IMR-90 (cell line): ENCODE results near the gene BMP15. TPM values are rescaled to one million over a fixed set of nuclear protein-coding genes. Genes with fewer than 3 reads are reported as not detected.

Experiments
- ATAC-seq: fragments of 200-7000 bp; cut with Tn5 transposase; 2 replicates; pipeline ENCODE4 v1.9.1; 2020; ENCODE audit warnings: low read depth, mild to moderate bottlenecking, moderate library complexity
- BruUV-seq: library from RNA; stranded (reverse); fragments of 400-500 nt; replicated peaks from 2 replicates; lab custom pipeline; 2021; lab: Mats Ljungman, UMichigan
- CTCF ChIA-PET: fragments of 300-600 bp; formaldehyde crosslinking; extraction: SDS; loops from one replicate; lab custom pipeline; 2021; ENCODE audit warnings: antibody characterized with exemption; lab: Yijun Ruan, JAX
- POLR2A ChIA-PET: fragments of 300-600 bp; sonication (Branson Sonifier 250); formaldehyde crosslinking; loops from one replicate; lab custom pipeline; 2022; ENCODE audit warnings: antibody characterized with exemption; ENCODE audit not compliant: unreplicated experiment; lab: Charles Lee
- DNase-seq: peaks from one replicate; pipeline ENCODE4 v3.0.0; 2013
- H2AFZ ChIP-seq: replicated peaks from 2 replicates; pipeline ENCODE3; 2013; ENCODE audit warnings: low read length, mild to moderate bottlenecking; ENCODE audit not compliant: poor library complexity
- H2AK5ac ChIP-seq: 2 replicates; pipeline ENCODE4 v1.6.1; 2013; ENCODE audit warnings: low read depth, low read length, inconsistent platforms
- H2AK9ac ChIP-seq: replicated peaks from 2 replicates; pipeline ENCODE3; 2013; ENCODE audit warnings: mild to moderate bottlenecking, low read depth, low read length, moderate library complexity; ENCODE audit not compliant: poor library complexity
- H2BK120ac ChIP-seq: 2 replicates; pipeline ENCODE4 v1.6.1; 2013; ENCODE audit warnings: low read depth, low read length, inconsistent platforms
- H2BK15ac ChIP-seq: 3 replicates; pipeline ENCODE4 v1.6.1; 2013; ENCODE audit warnings: low read depth, low read length, inconsistent platforms
- H2BK20ac ChIP-seq: 2 replicates; pipeline ENCODE4 v1.6.1; 2013; ENCODE audit warnings: low read depth, mild to moderate bottlenecking, inconsistent platforms, low read length, moderate library complexity
- H2BK5ac ChIP-seq: 2 replicates; pipeline ENCODE4 v1.6.1; 2013; ENCODE audit warnings: mild to moderate bottlenecking, low read depth, low read length, inconsistent platforms; ENCODE audit not compliant: poor library complexity, severe bottlenecking
- H3K14ac ChIP-seq: replicated peaks from 2 replicates; pipeline ENCODE4 v1.6.1; 2013; ENCODE audit warnings: low read depth, low read length, inconsistent platforms
- H3K18ac ChIP-seq: 2 replicates; pipeline ENCODE4 v1.6.1; 2013; ENCODE audit warnings: low read depth, low read length, control low read depth
- H3K23ac ChIP-seq: 2 replicates; pipeline ENCODE4 v1.6.1; 2013; ENCODE audit warnings: low read depth, low read length, inconsistent platforms
- H3K27ac ChIP-seq: 2 replicates; pipeline ENCODE4 v1.5.1; 2013; ENCODE audit warnings: mild to moderate bottlenecking, control low read depth, low read length; ENCODE audit not compliant: insufficient read depth
- H3K27me3 ChIP-seq: 2 replicates; pipeline ENCODE4 v1.6.1; 2013; ENCODE audit warnings: low read length; ENCODE audit not compliant: control insufficient read depth, insufficient read depth
- H3K36me3 ChIP-seq: 2 replicates; pipeline ENCODE4 v1.6.1; 2013; ENCODE audit warnings: low read length, mixed read lengths; ENCODE audit not compliant: control insufficient read depth, insufficient read depth
- H3K4ac ChIP-seq: 2 replicates; pipeline ENCODE4 v1.6.1; 2013; ENCODE audit warnings: low read depth, low read length, inconsistent platforms
- H3K4me1 ChIP-seq: 2 replicates; pipeline ENCODE4 v1.6.1; 2013; ENCODE audit warnings: low read length, mixed read lengths; ENCODE audit not compliant: control insufficient read depth, insufficient read depth
- H3K4me2 ChIP-seq: 2 replicates; pipeline ENCODE4 v1.6.1; 2013; ENCODE audit warnings: low read depth, mild to moderate bottlenecking, control low read depth, low read length, moderate library complexity
- H3K4me3 ChIP-seq: 2 replicates; pipeline ENCODE4 v1.5.1; 2013; ENCODE audit warnings: low read depth, mild to moderate bottlenecking, control low read depth, low read length, moderate library complexity; ENCODE audit not compliant: insufficient read depth
- H3K56ac ChIP-seq: 2 replicates; pipeline ENCODE4 v1.6.1; 2013; ENCODE audit warnings: low read length, inconsistent platforms; ENCODE audit not compliant: insufficient read depth; ENCODE audit errors: extremely low read depth
- H3K79me1 ChIP-seq, 2 experiments: 2 replicates each; pipeline ENCODE4 v1.6.1; 2013; ENCODE audit warnings: low read length in 2 of 2, inconsistent platforms in 1 of 2, low read depth in 1 of 2
- H3K9ac ChIP-seq: 2 replicates; pipeline ENCODE4 v1.6.1; 2013; ENCODE audit warnings: low read depth, low read length, control low read depth
- H3K9me1 ChIP-seq: 2 replicates; pipeline ENCODE4 v1.6.1; 2013; ENCODE audit warnings: low read length, inconsistent platforms; ENCODE audit not compliant: insufficient read depth
- H3K9me3 ChIP-seq: 2 replicates; pipeline ENCODE4 v1.6.1; 2013; ENCODE audit warnings: low read length; ENCODE audit not compliant: control insufficient read depth, insufficient read depth
- H4K20me1 ChIP-seq: 2 replicates; pipeline ENCODE4 v1.6.1; 2013; ENCODE audit warnings: low read length, inconsistent platforms; ENCODE audit not compliant: insufficient read depth
- H4K5ac ChIP-seq: 2 replicates; pipeline ENCODE4 v1.6.1; 2013; ENCODE audit warnings: mild to moderate bottlenecking, low read depth, low read length, control low read depth
- H4K8ac ChIP-seq, 2 experiments: 2 replicates each; pipeline ENCODE4 v1.6.1; 2013; ENCODE audit warnings: low read depth in 2 of 2, low read length in 2 of 2, control low read depth in 1 of 2, inconsistent platforms in 1 of 2
- H4K91ac ChIP-seq: 2 replicates; pipeline ENCODE4 v1.6.1; 2013; ENCODE audit warnings: low read depth, low read length, inconsistent platforms; ENCODE audit not compliant: insufficient read depth
- BHLHE40 ChIP-seq: fragments of 150-350 bp; IDR thresholded peaks from 2 replicates; pipeline ENCODE4 v1.6.1; 2016; ENCODE audit warnings: mild to moderate bottlenecking, low read depth, low read length
- FOS ChIP-seq: fragments of 150-350 bp; IDR thresholded peaks from 2 replicates; pipeline ENCODE4 v1.6.1; 2016; ENCODE audit warnings: low read depth, low read length
- POLR2A ChIP-seq: IDR thresholded peaks from 2 replicates; pipeline ENCODE4 v1.6.1; 2012; ENCODE audit warnings: mild to moderate bottlenecking, low read depth, low read length
- SMC3 ChIP-seq: fragments of 150-350 bp; IDR thresholded peaks from 2 replicates; pipeline ENCODE4 v1.6.1; 2016; ENCODE audit warnings: low read depth, mild to moderate bottlenecking, antibody characterized with exemption, low read length, moderate library complexity
- dilution Hi-C: fragments of 300-500 bp; cut with HindIII; formaldehyde crosslinking; loops from one replicate; pipeline ENCODE4 v1.14.3; 2018; ENCODE audit warnings: low sequenced_read_pairs; ENCODE audit not compliant: unreplicated experiment
- in situ Hi-C: fragments of 300-500 bp; cut with MboI; formaldehyde crosslinking; loops from 3 replicates; pipeline ENCODE4 v1.14.3; 2019; ENCODE audit warnings: low sequenced_read_pairs, inconsistent platforms, mixed read lengths
- intact Hi-C: fragments of 100-400 bp; cut with micrococcal nuclease; formaldehyde crosslinking; loops from 2 replicates; pipeline ENCODE4 v1.10.0; 2022
- polyA plus RNA-seq, 3 experiments: library from polyadenylated mRNA; depleted of rRNA; stranded (reverse); fragments of >200 nt; gene quantifications; 2 replicates each; pipeline ENCODE4 v1.2.3, GENCODE V29; 2012; ENCODE audit warnings: low replicate concordance in 1 of 3
- total RNA-seq: library from RNA; depleted of rRNA; stranded (reverse); fragments of >200 nt; gene quantifications from 2 replicates; pipeline ENCODE4 v1.2.3, GENCODE V29; 2012
- TF ChIP-seq, protein P1 (sequence below): fragments of 150-350 bp; IDR thresholded peaks from 2 replicates; pipeline ENCODE4 v1.6.1; 2016; ENCODE audit warnings: low read depth, mild to moderate bottlenecking, low read length, moderate library complexity, borderline replicate concordance
- TF ChIP-seq, protein P2 (sequence below): conservative IDR thresholded peaks from 2 replicates; pipeline ENCODE4 v1.5.1; 2012; ENCODE audit warnings: mild to moderate bottlenecking, low read depth, low read length, improper control_type of control experiment

BMP15 gene
- total and polyA plus RNA-seq, 2 of the 4 experiments (the other 2 are of a cell fraction), result not detected

DNA sequence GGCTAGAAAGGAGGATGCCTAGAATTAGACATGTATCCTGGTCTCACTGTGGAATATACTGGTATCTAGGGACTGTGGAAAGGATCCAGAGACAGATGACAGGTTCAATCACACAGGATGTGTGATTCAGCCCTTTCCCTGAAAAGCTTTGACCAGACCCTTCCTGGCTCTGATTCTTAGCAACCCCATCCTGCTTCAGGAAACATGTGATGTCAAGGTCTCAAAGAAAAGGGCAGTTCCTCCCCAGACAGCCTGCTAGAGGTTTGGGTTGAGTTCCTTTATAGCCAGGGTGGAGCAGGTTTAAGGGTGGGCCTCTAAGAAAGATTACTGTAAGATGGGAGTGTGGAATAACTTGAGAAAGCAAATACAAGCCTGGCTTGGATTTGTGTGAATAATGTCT is 3.0 kb downstream of the BMP15 start:
- no TSS peak for BruUV-seq
- in situ Hi-C loops, result no loop called here
- H3K79me1 ChIP-seq, result no peaks in the 10 kb centered on the region

More for the DNA sequence above, 3.0 kb downstream of the BMP15 start:
- H3K4me3 ChIP-seq, result no peak overlapping the region
- no peak overlapping the region for H2AK9ac ChIP-seq
- CTCF ChIA-PET, result no interaction called here
- H3K56ac ChIP-seq, result no peak overlapping the region
- no peak overlapping the region for H2AK5ac ChIP-seq
- TF ChIP-seq BHLHE40 (no peak), FOS (no peak), SMC3 (no peak), POLR2A (no peak)
- TF ChIP-seq, protein P1, sequence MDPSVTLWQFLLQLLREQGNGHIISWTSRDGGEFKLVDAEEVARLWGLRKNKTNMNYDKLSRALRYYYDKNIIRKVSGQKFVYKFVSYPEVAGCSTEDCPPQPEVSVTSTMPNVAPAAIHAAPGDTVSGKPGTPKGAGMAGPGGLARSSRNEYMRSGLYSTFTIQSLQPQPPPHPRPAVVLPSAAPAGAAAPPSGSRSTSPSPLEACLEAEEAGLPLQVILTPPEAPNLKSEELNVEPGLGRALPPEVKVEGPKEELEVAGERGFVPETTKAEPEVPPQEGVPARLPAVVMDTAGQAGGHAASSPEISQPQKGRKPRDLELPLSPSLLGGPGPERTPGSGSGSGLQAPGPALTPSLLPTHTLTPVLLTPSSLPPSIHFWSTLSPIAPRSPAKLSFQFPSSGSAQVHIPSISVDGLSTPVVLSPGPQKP, result no peak
- TF ChIP-seq, protein P2, sequence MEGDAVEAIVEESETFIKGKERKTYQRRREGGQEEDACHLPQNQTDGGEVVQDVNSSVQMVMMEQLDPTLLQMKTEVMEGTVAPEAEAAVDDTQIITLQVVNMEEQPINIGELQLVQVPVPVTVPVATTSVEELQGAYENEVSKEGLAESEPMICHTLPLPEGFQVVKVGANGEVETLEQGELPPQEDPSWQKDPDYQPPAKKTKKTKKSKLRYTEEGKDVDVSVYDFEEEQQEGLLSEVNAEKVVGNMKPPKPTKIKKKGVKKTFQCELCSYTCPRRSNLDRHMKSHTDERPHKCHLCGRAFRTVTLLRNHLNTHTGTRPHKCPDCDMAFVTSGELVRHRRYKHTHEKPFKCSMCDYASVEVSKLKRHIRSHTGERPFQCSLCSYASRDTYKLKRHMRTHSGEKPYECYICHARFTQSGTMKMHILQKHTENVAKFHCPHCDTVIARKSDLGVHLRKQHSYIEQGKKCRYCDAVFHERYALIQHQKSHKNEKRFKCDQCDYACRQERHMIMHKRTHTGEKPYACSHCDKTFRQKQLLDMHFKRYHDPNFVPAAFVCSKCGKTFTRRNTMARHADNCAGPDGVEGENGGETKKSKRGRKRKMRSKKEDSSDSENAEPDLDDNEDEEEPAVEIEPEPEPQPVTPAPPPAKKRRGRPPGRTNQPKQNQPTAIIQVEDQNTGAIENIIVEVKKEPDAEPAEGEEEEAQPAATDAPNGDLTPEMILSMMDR, result no peak
- no peak for ATAC-seq
- H2BK15ac ChIP-seq, result no peak overlapping the region
- H3K4me2 ChIP-seq, result no peak overlapping the region
- H3K4ac ChIP-seq, result no peak overlapping the region
- no peak overlapping the region for H3K23ac ChIP-seq
- DNase-seq, result no peak
- H2BK120ac ChIP-seq, result no peak overlapping the region
- H4K20me1 ChIP-seq, result no peaks in the 10 kb centered on the region
- no peak overlapping the region for H3K27ac ChIP-seq
- H3K27me3 ChIP-seq, result peaks cover 10% of the 10 kb centered on the region
- no peak overlapping the region for H3K9ac ChIP-seq
- no peak overlapping the region for H3K18ac ChIP-seq
- no peak overlapping the region for H2BK5ac ChIP-seq
- no peaks in the 10 kb centered on the region; the same call in 1 of the 2 replicates for H3K9me1 ChIP-seq
- H3K9me3 ChIP-seq, result no peaks in the 10 kb centered on the region
- no peak overlapping the region for H4K8ac ChIP-seq
- no peak overlapping the region for H2AFZ ChIP-seq
- POLR2A ChIA-PET, result no interaction called here
- no peak overlapping the region for H4K5ac ChIP-seq
- intact Hi-C loops (no loop called here), dilution Hi-C loops (no loop called here)
- H3K4me1 ChIP-seq, result no peaks in the 10 kb centered on the region
- H2BK20ac ChIP-seq, result no peak overlapping the region
- no peak overlapping the region for H4K91ac ChIP-seq
- H3K36me3 ChIP-seq, result no peaks in the 10 kb centered on the region
- H3K14ac ChIP-seq, result no peak overlapping the region
